Suprapubic skin (tissue), 4 donors: ENCODE data around the gene RALB.

Source experiments
- CTCF ChIP-seq, 2 donors: fragments of 200-600 bp in 1 of 2; fragments of 450-650 bp in 1 of 2; sonication (generic) in 1 of 2; IDR thresholded peaks; one replicate each; pipeline ENCODE4 v1.5.1; 2016 to 2019; ENCODE audit warnings: antibody characterized with exemption in 2 of 2, mild to moderate bottlenecking in 1 of 2, moderate library complexity in 1 of 2
- POLR2A ChIP-seq, 2 donors: fragments of 450-650 bp; IDR thresholded peaks; one replicate each; pipeline ENCODE4 v1.6.1; 2017; ENCODE audit warnings: antibody characterized with exemption in 2 of 2, mild to moderate bottlenecking in 2 of 2, moderate library complexity in 2 of 2
- POLR2AphosphoS5 ChIP-seq, 3 donors: sonication (generic); formaldehyde crosslinking; IDR thresholded peaks; one replicate each; pipeline ENCODE4 v1.6.1; 2017; ENCODE audit warnings: antibody characterized with exemption in 3 of 3

- TF ChIP-seq CTCF (IDR thresholded peaks at IDR 0.05) = no peak
- no peak for TF ChIP-seq POLR2A (IDR thresholded peaks at IDR 0.05)
- TF ChIP-seq POLR2AphosphoS5 (IDR thresholded peaks at IDR 0.05) = no peak
These were observed 1.5 kb downstream of the RALB start for GRCh38 chr2:120254178-120254577.
